Measurements from ENCODE around the gene SLC5A1.

DNA sequence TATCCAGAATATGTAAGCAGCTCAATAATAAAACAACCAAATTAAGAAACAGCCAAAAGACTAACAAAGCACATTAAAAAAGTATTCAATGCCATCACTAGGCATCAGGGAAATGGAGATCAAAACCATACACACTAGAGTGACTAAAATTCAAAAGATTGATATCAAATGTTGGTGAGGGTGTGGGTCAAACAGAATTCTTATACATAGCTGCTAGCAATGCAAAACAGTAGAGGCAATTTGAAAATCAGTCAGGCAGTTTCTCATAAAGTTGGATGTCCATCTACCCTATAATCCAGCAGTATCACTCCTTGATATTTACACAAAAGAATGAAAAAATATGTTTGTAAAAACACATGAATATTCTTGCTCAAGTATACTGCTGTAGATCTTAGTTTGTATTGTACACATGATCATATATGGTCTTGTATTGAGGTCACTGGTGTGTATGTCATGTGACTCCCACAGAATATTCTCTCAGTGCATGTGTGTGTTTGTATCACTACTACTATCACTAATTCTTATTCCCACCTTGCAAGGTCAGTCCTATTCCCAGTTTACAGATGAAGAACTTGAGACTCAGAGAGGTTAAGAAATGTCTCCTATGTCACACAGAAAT is 54.9 kb downstream of the SLC5A1 start:
- TF ChIP-seq CTCF (IDR thresholded peaks at IDR 0.05): no peak
- no peak for TF ChIP-seq POLR2A (IDR thresholded peaks at IDR 0.05)
